ENCODE data around the gene SYNRG.

Gene SYNRG

DNA sequence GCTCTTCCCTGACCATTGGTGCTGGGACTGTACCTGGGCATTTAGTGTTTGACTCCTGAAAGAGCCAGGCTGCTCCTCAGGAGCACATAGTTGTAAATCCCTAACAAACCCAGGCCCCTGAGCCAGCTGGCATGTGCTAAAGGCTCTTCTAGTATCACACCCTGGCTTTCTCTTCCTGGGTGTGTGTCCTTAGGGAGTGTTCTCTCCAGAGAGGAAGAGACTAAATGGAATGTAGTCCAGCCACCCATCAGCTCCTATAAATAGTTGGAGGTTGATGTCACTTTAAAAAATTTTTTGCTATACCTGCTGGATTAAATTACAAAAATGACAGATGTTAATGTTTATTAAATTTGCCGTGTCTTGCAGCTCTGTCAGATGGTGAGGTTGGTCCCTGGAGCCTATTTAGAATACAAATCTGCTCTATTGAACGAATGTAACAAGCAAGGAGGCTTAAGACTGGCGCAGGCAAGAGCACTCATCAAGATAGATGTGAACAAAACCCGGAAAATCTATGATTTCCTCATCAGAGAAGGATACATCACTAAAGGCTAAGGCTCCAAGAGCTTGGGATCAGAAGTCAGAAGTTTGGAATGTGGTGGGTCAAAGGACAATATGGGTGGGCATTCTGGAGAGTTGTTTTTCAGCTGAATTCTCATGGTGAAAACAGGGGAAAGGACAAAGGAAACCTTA is 132.6 kb downstream of the SYNRG start:
- no peak for DNase-seq (ENCODE audit: low spot score)
- no peaks in the 10 kb centered on the region for H3K4me1 Mint-ChIP-seq (ENCODE audit: low read depth)
- peaks cover 51% of the 10 kb centered on the region for H3K36me3 Mint-ChIP-seq (ENCODE audit: low read depth)
- no peak overlapping the region for H3K4me3 Mint-ChIP-seq
- H3K9me3 Mint-ChIP-seq = no peaks in the 10 kb centered on the region
- H3K27ac Mint-ChIP-seq = no peak overlapping the region
- no peaks in the 10 kb centered on the region for H3K27me3 Mint-ChIP-seq (ENCODE audit: low read depth)

DNA sequence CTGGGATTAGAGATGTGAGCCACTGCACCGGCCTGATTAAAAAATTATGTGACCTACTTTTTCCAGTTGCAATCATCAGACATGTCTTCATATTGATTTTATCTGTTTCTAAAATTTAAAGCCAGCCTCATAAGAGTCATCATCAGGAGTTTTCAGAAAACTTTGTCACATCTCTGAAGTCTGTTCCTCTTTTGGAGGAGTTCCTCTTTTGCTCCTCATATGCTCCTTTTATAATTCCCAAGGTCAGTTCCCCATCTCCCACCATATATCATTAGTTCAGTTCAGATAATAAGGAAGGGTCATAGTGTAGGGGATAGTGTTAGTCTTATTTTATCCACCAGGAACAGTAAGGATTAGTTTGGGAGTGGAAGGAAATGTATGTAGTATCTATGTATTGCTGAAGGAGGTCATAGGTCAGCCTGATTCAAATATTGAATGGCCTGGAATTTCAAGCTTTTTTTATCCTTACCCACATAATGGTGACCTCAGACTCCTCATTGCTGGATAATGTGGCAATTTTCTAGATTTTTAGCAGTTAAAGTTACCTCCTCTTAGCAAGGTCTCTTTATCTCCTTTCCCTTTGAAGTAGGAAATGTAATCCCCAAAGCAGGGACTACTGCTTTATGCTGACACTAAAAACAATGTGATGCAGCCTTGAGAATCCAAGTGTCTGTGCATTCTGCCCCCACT is 133.3 kb downstream of the SYNRG start:
- Mint-ChIP-seq H3K4me1 (ENCODE audit: low read depth) (no peaks in the 10 kb centered on the region), H3K27ac (no peak overlapping the region), H3K36me3 (ENCODE audit: low read depth) (peaks cover 53% of the 10 kb centered on the region), H3K9me3 (no peaks in the 10 kb centered on the region), H3K4me3 (no peak overlapping the region), H3K27me3 (ENCODE audit: low read depth) (no peaks in the 10 kb centered on the region)
- DNase-seq (ENCODE audit: low spot score) = no peak

DNA sequence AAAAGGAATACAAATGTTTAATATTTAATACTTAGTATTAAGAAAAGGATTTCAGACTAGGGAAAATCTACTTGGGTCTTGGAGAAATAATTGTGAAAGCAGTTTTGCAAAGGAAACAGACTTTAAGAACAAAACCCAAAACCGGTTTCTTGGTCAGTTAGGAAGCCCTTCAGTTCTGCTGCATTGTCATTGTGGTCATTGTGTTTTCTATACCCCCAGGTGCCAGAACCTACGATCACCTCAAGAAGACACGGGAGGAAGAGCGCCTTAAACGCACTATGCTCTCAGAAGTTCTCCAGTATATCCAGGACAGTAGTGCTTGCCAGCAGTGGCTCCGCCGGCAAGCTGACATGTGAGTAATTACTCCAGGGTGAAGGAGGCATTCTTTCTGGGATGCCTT is 139.0 kb downstream of the SYNRG start:
- H3K4me1 Mint-ChIP-seq (ENCODE audit: low read depth) = peaks cover 4% of the 10 kb centered on the region
- H3K4me3 Mint-ChIP-seq = no peak overlapping the region
- no peak for DNase-seq (ENCODE audit: low spot score)
- no peak overlapping the region for H3K27ac Mint-ChIP-seq
- peaks cover 47% of the 10 kb centered on the region for H3K36me3 Mint-ChIP-seq (ENCODE audit: low read depth)
- no peaks in the 10 kb centered on the region for H3K27me3 Mint-ChIP-seq (ENCODE audit: low read depth)
- H3K9me3 Mint-ChIP-seq = no peaks in the 10 kb centered on the region

DNA sequence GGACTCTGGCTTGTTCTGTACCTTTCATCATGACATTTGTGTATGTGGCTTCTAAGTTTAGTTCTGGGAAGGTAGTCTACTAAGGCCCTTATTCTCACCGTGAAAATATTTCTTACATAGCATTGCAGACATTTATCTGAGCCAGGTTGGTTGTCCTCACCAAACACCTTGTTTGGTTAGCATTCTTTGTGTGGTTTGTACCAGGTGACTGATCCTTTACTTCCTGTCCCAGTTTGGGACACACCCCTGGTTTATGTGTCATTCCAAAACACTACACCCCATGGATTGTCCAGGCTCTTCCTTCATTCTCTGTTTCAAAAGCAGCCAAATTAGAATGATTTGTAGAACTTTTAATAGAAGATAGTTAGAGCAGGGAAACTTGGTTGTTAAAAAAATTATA is 142.7 kb downstream of the SYNRG start:
- Mint-ChIP-seq H3K27me3 (ENCODE audit: low read depth) (no peaks in the 10 kb centered on the region), H3K36me3 (ENCODE audit: low read depth) (peaks cover 42% of the 10 kb centered on the region), H3K4me3 (no peak overlapping the region), H3K4me1 (ENCODE audit: low read depth) (peaks cover 4% of the 10 kb centered on the region), H3K27ac (no peak overlapping the region), H3K9me3 (no peaks in the 10 kb centered on the region)
- no peak for DNase-seq (ENCODE audit: low spot score)

DNA sequence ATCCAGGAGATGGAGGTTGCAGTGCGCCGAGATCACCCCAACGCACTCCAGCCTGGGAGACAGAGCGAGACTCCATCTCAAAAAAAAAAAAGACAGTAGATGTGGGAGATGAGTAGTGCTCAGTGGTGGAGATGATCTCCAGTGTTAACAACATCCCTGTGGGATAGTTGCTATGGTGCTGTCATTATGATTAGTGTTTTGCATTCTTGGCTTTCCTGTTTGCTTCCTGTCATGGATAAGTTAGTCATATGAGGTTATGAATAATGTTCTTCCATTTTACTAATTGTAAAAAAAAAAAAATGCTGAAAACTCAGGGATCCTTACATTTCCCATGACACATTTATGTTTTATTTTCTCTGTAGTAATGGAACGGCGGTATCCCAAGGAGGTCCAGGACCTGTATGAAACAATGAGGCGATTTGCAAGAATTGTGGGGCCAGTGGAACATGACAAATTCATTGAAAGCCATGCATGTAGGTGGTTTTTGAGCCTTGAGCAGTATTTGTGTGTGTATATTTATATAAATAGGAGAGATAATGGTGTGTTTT is 144.1 kb downstream of the SYNRG start:
- no peak overlapping the region for H3K4me3 Mint-ChIP-seq
- DNase-seq (ENCODE audit: low spot score) = no peak
- no peak overlapping the region for H3K27ac Mint-ChIP-seq
- H3K36me3 Mint-ChIP-seq (ENCODE audit: low read depth) = peaks cover 39% of the 10 kb centered on the region
- H3K9me3 Mint-ChIP-seq = no peaks in the 10 kb centered on the region
- H3K4me1 Mint-ChIP-seq (ENCODE audit: low read depth) = peaks cover 7% of the 10 kb centered on the region
- no peaks in the 10 kb centered on the region for H3K27me3 Mint-ChIP-seq (ENCODE audit: low read depth)

Measured in T-helper 2 cell treated with Interferon-gamma antibody and Interleukin-4, amounts not matched to agents 5 μg/mL and 100 μg/mL, for 36 hours (primary cell).